M059J (cell line): ENCODE data around the gene LRBA. TPM values are rescaled to one million over a fixed set of nuclear protein-coding genes. Genes with fewer than 3 reads are reported as not detected.
A peak's percentile ranks its signal among the peaks of the same experiment; 100 is the strongest.

Experiments
- DNase-seq: peaks from one replicate; pipeline ENCODE4 v3.0.0-alpha.2; 2012; ENCODE audit warnings: low read depth
- total RNA-seq: library from RNA; depleted of rRNA; stranded (reverse); fragments of >200 nt; shearing (Covaris generic); gene quantifications from 2 replicates; pipeline ENCODE4 v1.2.3, GENCODE V29; 2014

The LRBA gene
- total RNA-seq, 1 experiment from 2014 or later: 28.9 TPM

DNA sequence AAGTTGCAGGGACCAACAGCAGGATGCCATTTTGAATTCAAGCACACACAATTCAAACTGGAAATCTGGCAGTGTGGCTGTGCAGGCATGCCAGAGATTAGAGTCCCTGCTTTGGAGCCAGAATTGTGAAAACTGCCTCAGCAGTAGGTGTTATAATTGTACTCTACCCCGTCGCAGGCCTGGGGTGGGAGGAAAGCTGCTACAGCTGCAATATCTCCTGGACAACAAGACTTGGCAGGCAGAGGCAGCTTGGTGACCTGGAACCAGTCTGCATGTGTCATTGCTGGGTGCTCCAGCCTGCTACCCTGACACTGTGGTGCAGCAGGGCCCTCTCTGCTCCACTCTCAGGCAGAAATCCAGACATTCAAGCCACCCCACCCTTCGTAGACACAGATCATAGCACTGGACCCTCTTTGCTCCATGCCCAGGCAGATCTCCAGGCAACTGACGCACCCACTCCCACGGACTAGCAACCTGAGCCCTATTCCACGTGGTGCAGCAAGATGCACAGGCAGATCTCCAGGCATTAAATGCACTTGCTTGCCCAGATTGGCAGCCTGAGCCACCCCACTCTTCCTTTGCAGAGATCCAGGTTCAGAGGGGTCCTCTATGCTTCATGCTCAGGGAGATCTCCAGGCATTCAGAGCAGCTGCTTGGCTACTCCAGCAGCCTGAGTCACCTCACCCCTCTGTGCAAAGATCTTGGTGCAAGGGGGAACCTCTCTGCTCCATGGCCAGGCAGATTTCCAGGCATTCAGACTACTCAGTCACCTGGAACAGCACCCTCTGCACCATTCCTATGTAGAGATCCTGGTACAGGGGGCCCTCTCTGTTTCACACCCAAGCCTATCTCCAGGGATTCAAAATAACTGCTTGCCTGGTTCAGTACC lies 140.5 kb downstream of the LRBA start:
- no peak for DNase-seq

DNA sequence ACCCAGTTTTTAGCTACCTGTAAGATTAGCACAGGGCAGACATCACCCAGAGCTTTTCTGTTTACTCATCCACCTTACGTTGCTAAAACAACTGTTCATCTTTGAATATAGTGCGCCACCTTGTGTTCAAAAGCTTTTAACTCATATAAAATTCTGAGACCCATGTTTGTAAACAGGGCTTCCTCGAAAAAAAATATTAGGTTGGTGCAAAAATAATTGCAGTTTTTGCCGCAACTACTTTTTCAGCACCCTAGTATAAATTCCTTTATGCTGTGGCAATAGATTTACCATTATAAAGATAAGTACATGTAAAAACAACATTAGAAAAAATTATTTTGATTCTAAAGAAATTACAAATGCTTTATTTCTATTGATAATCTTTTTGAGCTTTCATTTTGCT lies 147.9 kb downstream of the LRBA start:
- DNase-seq: peak; percentile 74

DNA sequence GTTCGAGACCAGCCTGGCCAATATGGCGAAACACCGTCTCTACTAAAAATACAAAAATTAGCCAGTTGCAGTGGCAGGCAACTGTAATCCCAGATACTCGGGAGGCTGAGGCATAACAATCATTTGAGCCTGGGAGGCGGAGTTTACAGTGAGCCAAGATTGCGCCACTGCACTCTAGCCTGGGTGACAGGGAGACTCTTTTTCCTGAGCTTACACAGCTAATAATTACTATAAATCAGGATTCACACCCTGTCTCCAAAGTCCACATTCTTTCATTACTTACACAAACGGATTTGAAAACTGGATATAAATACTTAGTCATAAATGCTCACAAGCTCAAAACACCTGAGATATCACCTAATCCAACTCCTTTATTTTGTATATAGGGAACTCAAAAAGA lies 151.6 kb downstream of the LRBA start:
- no peak for DNase-seq

DNA sequence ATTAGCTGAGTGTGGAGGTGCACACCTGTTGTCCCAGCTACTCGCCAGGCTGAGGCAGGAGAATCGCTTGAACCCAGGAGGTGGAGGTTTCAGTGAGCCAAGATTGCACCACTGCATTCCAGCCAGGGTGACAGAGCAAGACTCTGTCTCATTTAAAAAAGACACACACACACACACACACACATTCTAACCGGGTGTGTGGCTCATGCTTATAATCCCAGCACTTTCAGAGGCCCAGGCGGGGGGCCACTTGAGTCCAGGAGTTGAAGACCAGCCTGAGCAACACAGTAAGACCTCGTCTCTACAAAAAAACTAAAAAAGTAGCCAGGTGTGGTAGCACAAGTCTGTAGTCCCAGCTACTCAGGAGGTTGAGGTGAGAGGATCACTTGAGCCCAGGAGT lies 152.3 kb downstream of the LRBA start:
- DNase-seq: no peak

DNA sequence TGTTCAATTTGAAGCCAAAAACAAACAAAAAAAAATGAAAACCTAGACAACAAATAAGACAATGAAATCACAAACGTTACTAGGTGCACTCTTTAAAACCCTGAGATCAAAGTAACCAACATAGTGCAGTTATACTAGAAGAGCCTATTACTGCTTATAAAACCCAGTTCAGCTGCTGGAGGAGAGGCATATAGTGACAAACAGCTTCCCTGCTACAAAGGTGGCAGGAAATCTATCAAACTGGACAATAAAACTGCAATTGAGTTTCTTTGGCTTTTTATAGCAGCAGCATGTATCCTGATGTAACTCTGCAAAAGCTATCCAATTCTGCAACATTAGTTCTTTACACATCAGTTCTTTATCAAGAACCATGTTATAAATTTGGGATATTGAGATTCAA lies 155.6 kb downstream of the LRBA start:
- no peak for DNase-seq

DNA sequence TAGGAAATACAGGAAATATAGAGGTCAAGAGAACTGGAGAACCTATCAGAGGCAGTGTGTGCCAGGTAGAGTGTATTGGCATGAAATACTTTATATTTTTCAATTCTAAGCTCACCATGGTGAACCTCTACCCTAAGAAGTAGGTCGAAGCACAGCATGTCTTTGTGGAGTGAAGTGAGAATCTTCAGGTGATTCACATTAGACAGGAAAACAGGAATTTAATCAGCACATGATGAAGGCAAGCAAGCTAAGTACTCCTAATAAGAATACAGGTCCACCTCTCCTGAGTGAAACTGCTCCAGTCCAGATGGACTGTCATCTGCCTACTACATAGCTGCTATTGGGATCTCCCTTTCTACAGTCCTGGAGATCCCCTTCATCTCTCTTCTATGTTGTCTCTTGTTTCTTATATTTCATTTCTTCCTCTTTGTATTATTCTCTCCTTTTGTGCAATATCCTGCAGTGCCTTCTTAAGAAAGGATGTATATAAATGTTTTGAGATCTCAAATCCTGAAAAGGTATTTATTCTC lies 159.0 kb downstream of the LRBA start:
- no peak for DNase-seq

DNA sequence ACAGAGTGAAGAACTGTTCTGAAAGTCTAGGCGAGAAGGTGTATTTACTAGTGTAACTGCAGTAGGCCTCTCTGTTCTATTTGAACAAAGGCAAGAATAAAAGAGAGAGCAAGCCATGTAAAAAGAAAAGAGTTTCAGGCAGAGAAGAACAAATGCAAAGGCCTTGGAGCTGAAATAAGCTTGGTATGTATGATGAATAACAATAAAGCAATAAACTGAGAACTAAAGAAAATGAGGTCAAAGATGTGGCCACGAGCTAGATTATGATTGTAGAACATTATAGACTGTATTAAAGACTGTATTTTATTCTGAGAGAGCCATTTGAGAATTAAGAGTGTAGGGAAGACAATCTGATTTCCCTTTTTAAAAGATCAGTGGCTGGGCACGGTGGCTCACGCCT lies 160.5 kb downstream of the LRBA start:
- no peak for DNase-seq

DNA sequence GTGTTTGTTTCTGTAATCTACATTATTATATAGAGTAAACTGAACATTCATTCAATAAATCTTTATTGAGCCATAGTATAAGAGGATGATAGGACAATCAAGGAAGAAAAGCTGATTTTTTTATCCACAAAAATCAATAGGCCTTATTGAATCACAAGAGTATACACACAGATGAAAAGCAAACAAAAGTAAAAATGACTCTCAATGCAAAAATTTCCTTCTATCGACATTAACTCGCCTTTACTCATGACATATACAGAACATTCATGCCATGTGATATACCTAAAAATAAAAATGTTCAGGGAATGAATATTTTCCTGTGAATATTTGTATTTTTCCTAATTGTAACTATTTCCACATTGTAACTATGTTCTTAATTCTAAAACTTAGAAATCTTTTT lies 161.2 kb downstream of the LRBA start:
- DNase-seq: no peak

DNA sequence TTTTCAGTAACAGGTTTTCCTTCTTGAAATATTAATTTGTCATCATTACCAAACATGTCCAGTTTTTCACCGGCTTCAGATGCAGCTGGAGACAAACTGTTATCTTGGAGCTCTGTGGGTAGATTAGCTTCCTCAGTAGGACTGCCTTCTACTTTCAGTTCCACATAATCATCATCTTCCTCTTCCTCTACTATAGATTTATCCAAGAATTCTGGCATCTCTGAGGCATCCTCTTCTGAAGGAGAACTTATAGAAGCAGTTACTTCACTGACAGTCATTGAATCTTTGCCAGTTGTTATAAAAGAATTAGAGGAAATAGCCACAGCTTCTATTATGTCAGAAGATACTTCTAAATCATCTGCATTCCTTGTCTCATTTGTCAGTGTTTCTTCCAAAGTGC lies 162.9 kb downstream of the LRBA start:
- DNase-seq: no peak

DNA sequence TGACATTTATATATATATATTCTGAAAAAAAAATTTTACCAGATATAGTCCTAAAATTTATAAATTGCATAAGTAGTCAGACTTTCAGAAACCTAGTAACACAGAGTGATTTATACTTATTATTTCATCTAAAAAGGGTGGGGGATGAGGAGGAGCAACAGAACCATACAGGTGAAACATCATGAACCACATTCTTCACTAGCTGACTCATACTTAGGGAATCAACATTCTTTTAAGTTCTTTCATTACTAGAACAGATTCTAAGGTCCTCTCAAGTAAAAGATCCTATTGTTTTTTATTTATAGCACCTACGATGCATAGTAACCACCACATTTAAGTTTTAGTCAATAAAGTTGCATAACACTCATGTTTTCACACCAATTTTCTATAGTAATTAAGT lies 166.1 kb downstream of the LRBA start:
- peak; percentile 36 for DNase-seq

DNA sequence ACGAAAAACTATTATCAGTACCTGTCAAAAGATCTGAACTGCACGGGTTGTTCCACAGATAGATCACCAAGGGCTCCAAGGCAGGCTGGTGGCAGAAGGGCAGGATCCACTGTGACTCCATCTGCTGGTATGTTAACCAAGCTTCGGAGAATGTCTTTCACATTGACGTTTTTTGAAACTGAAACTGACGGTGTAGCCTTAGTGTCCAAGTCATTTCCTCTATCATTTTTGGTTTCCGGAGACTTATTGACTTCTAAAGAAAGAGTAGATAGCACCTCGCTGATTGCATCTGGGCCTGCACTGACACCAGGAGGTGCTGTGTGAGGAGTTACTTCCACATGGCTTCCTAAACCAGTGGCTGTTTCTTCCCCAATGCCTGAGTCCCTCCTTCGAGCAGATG lies 186.9 kb downstream of the LRBA start:
- DNase-seq: no peak

DNA sequence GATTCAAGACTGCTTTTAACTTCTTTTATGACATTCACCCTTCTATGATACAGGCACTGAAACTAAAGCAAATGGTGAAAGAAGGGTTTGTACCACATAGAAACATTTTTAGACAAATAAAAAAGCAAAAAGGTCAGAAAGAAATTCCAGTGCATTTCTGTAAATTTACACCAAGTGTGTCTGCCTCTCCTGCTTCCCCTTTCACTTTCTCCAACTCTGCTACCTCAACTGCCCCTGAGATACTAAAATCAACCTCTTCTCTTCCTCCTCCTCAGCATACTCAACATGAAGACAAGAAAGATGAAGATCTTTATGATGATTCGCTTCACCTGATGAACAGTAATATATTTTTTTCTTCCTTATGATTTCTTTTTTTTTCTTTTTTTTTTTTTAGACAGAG lies 187.9 kb downstream of the LRBA start:
- no peak for DNase-seq

DNA sequence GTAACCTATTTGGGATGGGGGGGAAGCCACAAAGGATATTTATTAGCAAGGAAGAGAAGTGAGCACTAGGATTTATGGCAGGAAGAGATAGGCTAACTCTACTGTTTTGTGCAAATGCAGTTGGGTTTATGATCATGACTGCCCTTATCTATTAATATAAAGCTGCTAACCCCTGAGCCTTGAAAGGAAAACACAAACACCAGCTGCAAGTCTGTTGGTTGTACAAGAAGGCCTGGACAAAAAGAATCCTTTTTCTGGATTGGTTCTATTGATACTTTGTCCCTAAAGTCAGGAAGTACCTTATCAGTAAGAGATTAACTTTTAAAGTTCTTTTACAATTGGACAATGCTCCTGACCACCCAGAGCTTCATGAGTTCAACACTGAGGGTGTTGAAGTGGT lies 188.8 kb downstream of the LRBA start:
- DNase-seq: no peak

DNA sequence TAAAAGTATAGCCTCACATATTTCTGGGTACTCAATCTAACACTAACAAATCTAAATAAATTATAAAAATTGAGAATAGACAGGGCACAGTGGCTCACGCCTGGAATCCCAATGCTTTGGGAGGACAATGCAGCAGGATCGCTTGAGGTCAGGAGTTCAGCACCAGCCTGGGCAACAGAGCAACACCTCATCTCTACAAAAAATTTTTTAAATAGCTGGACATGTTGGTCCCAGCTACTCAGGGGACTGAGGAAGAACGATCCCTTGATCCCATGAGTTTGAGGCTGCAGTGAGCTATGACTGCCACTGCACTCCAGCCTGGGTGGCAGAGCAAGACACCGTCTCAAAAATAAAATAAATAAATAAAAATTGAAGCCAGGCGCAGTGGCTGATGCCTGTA lies 192.7 kb downstream of the LRBA start:
- DNase-seq: no peak

DNA sequence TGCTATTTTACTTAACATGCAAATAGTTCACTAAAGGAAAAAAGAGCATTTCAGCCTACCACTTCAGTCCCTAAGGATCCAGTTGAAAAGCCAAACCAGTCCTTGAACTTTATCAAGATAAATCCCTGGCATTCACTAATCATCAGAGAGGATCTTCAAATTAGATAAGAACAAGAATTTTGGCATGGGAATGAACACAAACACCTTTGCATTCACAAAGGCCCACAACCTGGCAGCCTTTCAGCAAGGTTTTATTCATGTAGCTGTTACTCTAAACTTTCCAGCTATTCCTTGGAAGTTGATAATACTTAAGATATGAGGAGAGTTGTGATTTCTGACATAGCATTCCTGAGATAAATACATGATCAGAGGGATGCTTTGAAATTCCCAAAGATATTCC lies 193.4 kb downstream of the LRBA start:
- no peak for DNase-seq

DNA sequence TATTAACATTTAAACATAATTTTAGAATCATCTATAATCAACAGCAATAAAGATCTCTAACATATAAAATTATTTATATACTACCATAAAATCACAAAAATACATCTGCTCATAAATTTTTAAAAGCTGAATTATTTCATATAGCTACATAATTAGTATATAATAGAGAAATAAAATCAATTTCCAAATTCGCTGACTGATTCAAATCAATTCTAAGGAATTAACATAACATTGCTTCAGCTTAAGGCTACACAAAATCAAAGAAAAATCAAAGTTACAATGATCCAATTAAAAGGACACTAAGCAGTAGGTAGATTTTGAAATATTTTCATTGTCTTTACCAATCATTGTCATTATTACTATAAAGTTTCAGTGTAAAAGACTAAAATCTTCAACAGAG lies 194.7 kb downstream of the LRBA start:
- no peak for DNase-seq

DNA sequence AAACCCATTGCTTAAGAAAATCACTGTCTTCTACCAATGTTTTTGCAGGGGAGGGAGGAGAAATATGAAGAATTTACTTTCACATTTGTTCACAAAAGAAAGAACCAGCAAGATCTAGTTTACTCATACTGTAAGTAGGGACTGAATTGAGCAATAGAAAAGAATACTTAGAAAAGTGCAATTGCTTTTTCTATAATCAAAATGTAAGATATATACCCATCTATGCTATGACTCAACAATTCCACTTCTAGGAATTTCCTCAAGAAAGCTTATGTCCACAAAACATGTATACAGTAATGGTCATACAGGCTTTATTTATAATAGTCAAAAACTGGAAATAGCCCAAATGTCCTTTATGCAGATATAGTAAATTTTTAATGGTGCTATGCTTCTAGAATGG lies 196.4 kb downstream of the LRBA start:
- no peak for DNase-seq

DNA sequence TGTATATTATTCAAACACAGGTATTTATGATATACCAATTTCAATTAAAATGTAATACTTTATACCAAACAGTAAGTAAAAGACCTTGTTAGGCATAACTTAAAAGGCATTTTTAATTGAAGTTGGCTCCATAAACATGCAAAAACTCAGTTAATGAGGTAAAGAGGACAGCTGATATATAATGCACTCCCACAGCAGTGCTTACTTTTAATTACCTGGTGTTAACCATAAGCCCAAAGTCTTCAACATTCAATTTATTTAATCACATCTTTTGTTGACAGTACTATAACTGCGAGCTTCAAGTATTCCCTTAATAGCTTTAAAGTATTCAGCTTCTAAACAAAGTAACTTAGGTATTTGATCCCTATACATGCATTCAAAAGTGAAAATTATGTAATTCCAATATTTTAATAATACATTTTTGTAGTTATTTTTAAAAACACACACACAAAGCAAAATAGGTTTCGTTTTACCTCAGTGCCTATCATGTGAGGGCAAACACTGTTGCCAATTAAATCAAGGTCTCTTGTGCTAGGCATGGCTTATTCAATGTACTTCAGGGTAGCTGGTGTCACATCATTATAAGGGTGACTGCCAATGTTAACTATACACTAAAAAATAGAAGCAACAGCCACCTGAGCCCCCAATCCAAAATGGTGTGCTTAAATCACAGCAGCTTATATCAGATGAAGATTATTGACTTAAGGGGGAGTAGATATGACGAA lies 197.1 kb downstream of the LRBA start:
- no peak for DNase-seq

DNA sequence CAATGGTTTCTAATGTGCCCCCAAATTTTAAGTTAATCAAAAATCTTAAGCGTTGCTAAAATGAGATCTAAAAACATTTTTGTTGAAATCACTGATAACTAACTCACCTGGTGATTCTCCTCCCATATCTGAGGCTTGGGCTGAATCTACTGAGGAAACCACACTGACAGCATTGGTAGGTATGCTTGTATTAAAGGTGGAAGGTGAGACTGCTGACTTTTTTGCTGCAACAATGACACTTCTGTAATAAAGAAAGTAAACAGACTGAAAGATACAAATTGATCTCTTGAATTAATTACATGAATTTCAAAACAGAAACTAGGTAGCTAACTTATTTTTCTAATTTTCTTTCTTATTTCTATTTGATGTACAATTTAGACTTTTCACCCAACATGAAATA lies 198.1 kb downstream of the LRBA start:
- no peak for DNase-seq

DNA sequence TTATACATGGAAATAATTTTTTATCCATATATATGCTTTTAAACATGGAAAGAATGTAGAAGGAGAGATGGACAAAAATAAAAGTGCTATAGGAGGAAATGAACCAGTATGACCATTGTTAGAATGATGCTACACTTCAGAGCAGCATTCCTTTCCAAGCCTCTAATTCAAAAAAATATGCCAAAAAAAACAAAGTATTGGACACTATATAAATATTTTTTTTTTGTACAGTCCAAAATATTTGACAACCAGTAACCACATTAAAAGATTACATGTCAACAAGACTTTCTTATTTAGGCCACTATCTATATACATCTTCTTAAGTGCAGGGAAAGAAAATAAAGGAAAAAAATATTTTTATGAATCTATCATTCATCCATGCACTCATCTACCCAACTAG lies 198.6 kb downstream of the LRBA start:
- peak; percentile 5 for DNase-seq

DNA sequence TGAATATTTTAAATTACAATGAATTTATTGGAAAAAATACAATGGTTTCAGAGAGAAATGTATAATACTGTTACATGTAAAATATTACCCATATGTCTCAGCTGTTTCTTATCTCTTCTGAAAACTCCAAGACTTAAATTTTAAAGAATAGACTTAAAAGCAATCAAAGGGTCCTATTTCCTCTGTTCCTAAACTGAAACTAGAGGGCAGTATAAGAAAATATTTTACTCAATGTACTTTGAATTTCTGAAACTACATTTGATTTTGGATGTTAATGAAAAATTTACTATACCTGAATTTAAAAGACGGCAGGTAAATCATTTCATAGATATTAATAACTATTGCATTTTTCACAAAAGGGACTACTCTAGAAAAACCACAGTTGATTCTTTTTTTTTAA lies 200.2 kb downstream of the LRBA start:
- DNase-seq: no peak

DNA sequence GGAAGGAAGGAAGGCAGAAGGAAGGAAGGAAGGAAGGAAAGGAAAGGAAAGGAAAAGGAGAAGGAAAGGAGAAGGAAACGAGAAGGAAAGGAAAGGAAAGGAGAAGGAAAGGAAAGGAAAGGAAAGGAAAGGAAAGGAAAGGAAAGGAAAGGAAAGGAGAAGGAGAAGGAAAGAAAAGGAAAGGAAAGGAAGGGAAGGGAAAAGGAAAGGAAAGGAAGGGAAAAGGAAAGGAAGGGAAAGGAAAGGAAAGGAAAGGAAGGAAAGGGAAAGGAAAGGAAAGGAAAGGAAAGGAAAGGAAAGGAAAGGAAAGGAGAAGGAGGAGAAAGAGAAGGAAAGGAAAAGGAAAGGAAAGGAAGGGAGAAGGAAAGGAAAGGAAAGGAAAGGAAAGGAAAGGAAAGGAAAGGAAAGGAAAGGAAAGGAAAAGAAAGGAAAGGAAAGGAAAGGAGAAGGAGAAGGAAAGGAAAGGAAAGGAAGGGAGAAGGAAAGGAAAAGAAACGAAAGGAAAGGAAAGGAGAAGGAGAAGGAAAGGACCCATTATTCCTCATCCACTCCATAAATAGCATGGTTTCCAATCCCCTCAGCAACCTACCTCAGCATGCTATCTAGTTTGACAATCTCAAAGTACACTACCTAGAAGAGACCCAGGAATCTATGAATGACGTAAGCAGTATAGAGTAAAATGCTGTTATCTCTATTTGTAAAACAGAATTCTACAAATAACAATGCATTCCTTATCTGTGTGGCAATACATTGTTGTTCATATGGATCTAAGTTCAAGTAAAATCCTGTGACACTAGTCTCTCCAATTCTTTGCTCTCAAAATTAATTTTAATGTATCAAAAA lies 209.7 kb downstream of the LRBA start:
- no peak for DNase-seq
